ENCODE results near the gene IFRD2.
"Not testable (repeated sequence)": the region's sequence is repeated elsewhere in the genome, so short reads cannot be mapped to it uniquely, and the experiment has no call there.

Gene IFRD2

DNA sequence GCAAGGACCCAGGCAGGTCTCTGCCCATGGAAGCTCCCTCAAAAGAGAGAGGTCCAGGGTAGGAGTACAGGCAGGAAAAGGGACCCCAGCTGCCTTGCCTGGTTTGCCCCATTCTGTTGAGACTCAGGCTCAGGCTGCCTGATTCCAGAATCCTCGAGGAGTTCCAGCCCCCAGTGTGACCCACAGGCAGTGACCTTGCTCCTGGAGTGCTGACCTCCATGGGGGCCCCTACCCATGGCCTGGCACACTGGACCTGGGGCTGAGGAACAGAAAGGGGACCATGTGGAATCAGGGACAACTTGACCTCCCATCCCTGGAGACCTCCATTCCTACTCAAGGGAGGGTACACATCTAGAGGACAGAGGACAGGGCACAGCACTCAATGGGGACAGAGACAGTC lies 26.7 kb downstream of the IFRD2 start:
- no peak for DNase-seq

- no peak for DNase-seq
These were observed 27.2 kb downstream of the IFRD2 start for GRCh38 chr3:50264964-50265485.

- peak; percentile 97 for DNase-seq
These were observed 27.8 kb downstream of the IFRD2 start for GRCh38 chr3:50264383-50264963.

GRCh38 chr3:50263478-50264382 lies 28.5 kb downstream of the IFRD2 start:
- no peak for DNase-seq

DNA sequence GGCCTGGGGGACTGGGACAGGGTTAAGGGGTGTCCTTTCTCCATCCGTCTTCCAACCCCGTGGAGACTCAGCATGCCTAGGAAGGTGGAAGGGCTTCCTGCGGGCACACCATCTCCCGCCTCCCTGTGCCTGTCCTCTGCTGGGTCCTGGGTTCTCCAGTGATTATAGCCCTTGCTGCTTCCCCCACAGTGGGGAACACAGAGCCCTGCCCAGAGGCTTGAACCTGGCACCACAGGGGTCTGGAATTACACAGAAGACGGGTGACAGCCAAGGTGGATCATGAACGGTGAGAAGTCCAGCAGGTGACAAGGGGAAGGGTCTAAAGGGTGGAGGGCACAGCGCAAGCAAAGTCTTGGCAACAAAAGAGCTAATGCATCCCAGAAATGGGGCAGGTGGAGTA lies 29.5 kb downstream of the IFRD2 start:
- no peak for DNase-seq

- DNase-seq = not testable (repeated sequence)
These were observed 30.0 kb downstream of the IFRD2 start for GRCh38 chr3:50262200-50262599.

DNA sequence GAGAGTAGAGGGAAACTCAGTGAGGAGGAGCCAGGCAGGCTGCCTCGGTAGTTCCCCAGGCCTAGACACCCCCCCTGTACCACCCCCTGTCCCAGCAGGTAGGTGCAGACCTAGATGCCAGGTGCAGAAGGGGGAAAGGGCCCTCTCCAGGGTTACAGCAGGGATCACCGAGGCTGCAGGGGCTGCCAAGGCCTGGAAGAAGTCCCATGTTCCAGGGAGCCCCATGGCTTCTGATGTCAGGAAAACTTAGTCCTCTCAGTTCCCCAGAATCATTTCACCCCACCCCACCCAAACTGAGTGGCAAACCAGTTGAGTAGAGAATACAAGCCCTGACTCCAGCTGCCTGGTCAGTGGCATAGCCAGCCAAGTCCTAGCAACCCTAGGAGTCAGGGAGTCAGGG lies 30.7 kb downstream of the IFRD2 start:
- no peak for DNase-seq

GRCh38 chr3:50260942-50261441 lies 31.2 kb downstream of the IFRD2 start:
- DNase-seq = no peak

DNA sequence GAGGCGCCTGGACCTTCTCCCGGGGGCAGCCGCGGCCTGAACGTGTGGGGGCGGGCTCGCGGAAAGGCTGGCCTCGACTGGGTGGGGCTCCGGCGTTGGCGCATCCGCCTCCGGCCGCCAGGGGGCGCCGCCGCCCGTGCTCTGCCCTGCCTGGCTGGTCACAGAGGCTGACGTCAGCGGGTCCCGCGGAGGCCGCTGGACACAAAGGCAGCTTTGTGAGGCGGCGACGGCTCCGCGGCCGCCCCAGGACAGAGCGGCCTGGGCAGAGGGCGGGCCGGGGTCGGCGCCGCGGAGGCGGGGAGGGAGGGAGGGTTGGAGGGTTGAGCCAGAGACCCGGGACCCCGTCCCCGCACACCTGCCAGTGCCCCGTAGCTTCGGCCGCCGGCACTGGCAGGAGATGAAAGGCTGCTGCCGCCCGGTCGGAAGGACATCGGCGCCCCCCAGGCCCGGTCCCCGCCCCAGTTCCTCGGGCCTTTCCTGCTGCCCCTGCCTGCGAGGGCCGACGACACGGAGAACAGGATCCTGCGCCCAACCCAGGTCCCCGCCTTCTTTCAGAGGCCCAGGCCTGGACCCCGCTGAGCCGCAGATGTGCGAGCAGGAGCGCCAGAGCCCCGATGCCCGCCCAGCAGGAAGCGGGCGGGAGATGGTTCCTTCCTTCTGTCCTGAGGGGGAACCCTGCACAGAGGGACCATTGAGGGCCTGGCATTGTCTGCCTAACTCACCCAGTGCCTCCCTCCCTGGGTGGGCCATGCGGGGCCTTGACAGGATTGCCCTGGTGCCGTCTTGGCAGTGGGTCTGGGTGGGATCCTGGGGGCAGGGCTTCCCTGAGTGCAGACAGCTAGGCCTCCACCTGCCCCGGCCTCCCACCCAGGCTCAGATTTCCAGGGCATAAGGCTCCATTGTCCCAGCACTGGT lies 31.9 kb downstream of the IFRD2 start:
- peak; percentile 96 for DNase-seq

- no peak for DNase-seq
These were observed 32.7 kb downstream of the IFRD2 start for GRCh38 chr3:50259432-50260026.

DNA sequence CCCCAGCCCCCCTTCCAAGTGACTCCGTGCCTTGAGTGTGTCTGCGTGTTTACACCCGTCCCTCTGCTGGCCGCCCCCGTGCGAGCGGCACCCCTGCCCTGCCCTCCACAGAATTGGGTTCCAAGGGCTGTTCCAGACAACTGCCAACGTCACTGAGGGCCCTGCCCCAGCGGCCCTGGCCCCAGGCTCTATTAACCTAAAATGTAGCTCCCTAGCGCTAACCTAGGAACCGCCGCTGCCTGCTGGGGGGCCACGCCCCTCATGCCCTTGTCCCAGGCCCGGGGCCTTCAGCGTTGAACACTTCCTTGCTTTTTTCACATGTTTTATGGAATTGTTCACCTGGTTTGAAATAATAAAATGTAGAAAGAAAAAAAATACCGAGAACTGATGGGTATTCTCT lies 33.2 kb downstream of the IFRD2 start:
- DNase-seq = no peak

DNA sequence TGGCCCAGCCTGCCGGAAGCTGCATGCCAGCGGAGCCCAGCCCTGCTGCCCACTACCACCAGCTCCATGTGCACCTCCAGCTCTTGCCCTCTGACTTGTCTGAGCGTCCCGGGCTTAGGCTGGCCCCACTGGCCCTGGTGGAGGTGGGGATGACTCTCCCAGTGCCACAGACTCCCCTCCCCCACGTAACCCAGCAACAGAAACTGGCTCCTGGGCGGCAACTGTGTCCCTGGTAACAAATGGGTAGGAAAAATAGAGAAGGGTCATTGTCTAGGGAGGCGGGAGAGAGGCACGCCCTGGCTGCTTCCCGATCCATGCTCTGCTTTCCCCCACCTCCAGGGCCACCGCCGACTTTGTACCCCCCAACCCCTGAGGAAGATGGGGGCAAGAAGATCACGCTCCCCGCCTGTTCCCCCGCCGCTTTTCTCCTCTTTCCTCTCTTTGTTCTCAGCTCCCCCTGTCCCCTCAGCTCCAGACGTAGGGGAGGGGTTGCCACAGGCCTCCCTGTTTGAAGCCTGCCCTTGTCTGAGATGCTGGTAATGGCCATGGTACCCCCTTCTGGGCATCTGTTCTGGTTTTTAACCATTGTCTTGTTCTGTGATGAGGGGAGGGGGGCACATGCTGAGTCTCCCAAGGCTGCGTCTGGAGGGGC lies 34.1 kb downstream of the IFRD2 start:
- DNase-seq = no peak

GRCh38 chr3:50256978-50257890 lies 35.0 kb downstream of the IFRD2 start:
- no peak for DNase-seq

DNA sequence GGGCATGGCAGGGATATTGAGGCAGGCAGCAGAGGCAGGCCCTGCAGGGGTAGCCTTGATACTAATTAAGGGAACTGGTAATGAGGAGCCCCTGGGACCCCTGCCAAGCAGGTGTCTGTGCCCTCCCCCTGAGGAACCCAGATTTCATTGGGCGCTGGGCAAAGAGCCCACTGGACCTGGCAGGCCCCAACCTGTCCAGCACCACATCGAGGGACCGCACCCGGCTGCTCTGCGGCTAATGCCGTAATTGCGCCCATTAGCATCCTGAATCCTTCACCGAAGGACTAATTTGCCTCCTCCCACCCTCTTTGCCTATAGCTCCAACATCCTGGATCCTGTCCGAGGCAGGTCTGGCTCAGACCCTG lies 37.0 kb downstream of the IFRD2 start:
- no peak for DNase-seq

DNA sequence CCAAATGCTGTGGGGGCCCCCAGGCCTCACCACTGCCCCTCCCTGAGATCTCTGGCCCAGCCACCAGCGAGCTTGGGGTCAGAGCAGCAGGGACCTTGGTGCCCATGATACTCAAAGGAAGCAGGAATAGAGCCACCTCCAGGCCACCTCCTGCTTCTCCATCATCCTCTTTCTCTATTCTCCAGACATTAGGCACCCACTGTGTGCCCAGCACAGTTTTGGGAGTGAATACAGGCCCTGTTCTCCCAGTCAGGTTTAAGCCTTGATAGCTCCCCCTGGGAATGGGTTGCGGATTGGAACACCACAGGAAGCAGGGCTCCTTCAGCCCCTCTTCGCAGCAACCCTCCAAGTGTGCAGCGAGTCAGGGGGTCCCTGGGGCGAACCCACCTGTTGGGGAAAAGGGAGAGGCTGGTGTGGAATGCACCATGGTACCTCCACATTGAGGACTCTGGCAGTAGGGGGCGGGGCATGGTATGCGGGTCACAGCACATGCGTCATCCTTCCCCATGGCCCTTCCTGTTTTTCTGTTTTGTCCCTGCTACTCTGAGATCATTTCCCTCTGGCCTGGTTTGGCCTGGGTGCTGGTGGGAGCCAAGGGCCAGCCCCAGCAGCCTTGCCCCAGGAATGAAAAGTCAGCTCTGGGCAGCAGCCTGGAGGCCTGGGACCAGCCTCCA lies 37.5 kb downstream of the IFRD2 start:
- no peak for DNase-seq

DNA sequence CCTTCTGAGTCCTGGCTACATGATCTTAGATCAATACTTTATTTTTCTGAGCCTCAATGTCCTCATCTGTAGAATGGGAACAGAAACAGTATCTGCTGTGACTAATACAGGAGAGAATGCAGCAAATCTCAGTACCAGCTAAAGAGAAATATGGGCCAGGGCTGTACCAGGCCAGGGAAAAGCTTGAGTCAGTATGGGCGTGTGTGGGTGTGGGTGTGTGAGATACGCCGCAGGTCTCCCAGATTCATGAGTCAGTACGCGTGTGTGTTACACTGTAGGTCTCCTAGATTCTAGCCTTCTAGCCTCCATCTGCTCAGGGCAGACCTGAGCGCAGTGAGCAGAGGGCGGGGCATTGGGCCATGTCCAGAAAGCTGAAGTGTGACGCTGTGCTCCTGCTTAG lies 41.0 kb downstream of the IFRD2 start:
- no peak for DNase-seq

DNA sequence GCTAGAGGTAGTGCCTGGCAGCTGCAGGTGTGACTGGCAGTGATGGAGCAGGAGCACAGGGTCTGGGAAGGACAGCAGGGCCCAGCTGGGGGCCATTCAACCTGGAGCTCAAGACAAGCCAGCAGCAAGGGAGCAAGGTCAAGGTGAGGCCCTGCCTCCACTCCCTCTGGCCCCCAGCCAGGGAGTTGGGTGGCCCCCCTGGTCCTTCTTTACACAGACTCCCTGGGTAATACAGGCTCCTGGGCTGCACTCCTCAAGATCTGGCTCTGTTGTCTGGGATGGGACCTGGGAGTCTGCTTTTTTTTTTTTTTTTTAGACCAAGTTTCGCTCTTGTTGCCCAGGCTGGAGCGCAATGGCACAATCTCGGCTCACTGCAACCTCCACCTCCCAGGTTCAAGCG lies 41.7 kb downstream of the IFRD2 start:
- no peak for DNase-seq

GRCh38 chr3:50249457-50249856 lies 42.8 kb downstream of the IFRD2 start:
- no peak for DNase-seq

- no peak for DNase-seq
These were observed 43.8 kb downstream of the IFRD2 start for GRCh38 chr3:50248387-50248786.

DNA sequence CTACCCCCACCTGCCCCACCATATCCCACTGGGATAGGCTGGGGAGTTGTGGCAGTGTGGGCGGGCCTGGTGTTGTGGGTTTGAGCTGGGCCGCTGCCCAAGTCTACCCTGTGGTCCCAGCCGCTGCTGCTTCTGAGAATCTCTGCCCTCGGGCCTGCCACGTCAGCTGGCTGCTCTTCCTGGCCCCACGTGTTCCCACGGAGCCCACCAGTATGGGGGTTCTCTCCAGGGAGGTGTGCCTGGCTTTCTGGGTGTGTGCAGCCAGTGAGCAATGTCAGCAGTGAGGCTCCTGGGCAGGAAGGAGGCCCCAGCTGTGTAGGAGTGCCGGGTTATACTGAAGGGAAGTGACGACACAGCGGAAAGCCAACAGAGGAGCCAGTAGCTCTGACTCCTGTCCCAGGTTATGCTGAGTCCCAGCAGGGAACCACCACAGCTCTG lies 45.7 kb downstream of the IFRD2 start:
- DNase-seq = peak; percentile 86

Measured in left hindlimb (tissue), 1 donor.